ENCODE results near the gene FOXO1.

FOXO1 gene

DNA sequence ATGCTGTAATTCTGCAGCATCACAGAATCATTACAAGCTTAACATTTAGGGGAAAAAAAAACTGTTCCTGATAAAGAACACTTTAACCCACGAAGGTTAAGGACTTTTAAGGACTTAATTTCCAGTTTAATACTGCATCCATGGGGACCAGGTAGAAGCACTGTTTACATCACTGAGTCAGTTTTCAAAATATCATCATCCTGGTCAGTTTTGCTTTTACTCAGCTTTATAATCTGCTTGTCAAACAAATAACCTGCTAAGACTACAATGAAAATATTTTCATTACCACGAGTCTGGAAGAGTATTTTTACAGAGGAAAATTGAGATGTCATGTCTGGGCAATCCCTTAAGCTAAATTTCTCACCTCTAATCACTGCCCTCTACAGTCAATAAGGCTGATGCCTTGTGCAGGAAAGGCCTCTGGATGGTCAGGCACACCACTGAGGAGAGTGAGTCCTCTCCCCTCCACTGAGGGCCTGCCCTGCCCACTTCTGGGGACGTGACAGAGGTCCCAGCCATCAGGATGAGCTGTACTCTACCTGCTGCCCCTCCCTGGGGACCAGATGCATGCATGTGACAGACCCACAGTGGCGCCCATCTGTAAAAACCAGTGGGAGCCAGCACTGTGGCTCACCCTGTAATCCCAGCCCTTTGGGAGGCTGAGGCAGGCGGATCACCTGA is 31.0 kb downstream of the FOXO1 start:
- Histone ChIP-seq H3K4me3 (ENCODE audit: extremely low read depth, insufficient read depth, low read length, poor library complexity, severe bottlenecking) (no peak overlapping the region), H3K27ac (ENCODE audit: low read depth, low read length, severe bottlenecking) (no peak overlapping the region), H3K4me1 (ENCODE audit: control insufficient read depth, insufficient read depth, low read length, poor library complexity, severe bottlenecking) (peaks cover 16% of the 10 kb centered on the region), H3K9me3 (ENCODE audit: control insufficient read depth, low read length) (no peaks in the 10 kb centered on the region), H3K36me3 (ENCODE audit: control insufficient read depth, insufficient read depth, low read length) (peaks cover 7% of the 10 kb centered on the region)
- 80 to 88% methylated on average over 3 to 4 of the region's 5 CpGs for WGBS, 2 experiments (ENCODE audit: insufficient coverage in 2 of 2)

DNA sequence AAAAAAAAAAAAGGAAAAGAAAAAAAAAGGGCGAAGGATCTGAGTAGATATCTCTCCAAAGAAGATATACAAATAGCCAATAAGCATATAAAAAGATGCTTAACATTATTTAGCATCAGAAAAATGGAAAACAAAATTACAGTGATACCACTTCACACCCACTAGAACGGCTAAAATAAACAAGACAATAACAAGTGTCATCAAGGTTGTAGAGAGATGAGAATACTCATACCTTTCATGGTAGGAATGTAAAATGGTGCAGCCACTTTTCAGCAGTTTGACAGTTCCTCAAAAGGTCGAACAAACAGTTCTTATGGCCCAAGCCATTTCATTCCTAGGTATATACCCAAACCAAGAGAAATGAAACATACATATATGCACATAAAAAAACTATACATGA is 33.5 kb downstream of the FOXO1 start:
- no peak overlapping the region for H3K4me3 ChIP-seq (ENCODE audit: extremely low read depth, insufficient read depth, low read length, poor library complexity, severe bottlenecking)
- H3K27ac ChIP-seq (ENCODE audit: low read depth, low read length, severe bottlenecking), result no peak overlapping the region
- no CpG with 5 or more reads among the region's 3 CpGs for WGBS, 2 experiments (ENCODE audit: insufficient coverage in 2 of 2)
- H3K36me3 ChIP-seq (ENCODE audit: control insufficient read depth, insufficient read depth, low read length), result peaks cover 7% of the 10 kb centered on the region
- H3K4me1 ChIP-seq (ENCODE audit: control insufficient read depth, insufficient read depth, low read length, poor library complexity, severe bottlenecking), result peaks cover 6% of the 10 kb centered on the region
- no peaks in the 10 kb centered on the region for H3K9me3 ChIP-seq (ENCODE audit: control insufficient read depth, low read length)

DNA sequence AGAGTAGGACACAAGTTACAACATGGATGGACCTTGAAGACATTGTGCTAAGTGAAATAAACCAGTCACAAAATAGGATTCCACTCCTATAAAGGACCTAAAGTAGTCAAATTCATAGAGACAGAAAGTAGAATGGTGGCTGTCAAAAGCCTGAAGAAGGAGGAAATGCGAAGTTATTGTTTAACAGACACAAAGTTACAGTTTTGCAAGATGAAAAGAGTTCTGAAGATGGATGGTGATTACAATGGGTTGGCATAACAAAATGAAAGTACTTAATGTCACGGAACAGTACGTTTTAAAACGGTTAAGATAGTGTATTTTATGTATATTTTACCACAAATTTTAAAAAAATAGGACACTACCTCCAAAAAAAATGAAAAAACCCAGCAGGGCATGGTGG is 34.8 kb downstream of the FOXO1 start:
- Histone ChIP-seq H3K36me3 (ENCODE audit: control insufficient read depth, insufficient read depth, low read length) (peaks cover 7% of the 10 kb centered on the region), H3K4me1 (ENCODE audit: control insufficient read depth, insufficient read depth, low read length, poor library complexity, severe bottlenecking) (no peaks in the 10 kb centered on the region), H3K4me3 (ENCODE audit: extremely low read depth, insufficient read depth, low read length, poor library complexity, severe bottlenecking) (no peak overlapping the region), H3K9me3 (ENCODE audit: control insufficient read depth, low read length) (no peaks in the 10 kb centered on the region), H3K27ac (ENCODE audit: low read depth, low read length, severe bottlenecking) (no peak overlapping the region)
- WGBS, 2 experiments (ENCODE audit: insufficient coverage in 2 of 2), result 85 to 94% methylated on average over 1 of the region's 4 CpGs

DNA sequence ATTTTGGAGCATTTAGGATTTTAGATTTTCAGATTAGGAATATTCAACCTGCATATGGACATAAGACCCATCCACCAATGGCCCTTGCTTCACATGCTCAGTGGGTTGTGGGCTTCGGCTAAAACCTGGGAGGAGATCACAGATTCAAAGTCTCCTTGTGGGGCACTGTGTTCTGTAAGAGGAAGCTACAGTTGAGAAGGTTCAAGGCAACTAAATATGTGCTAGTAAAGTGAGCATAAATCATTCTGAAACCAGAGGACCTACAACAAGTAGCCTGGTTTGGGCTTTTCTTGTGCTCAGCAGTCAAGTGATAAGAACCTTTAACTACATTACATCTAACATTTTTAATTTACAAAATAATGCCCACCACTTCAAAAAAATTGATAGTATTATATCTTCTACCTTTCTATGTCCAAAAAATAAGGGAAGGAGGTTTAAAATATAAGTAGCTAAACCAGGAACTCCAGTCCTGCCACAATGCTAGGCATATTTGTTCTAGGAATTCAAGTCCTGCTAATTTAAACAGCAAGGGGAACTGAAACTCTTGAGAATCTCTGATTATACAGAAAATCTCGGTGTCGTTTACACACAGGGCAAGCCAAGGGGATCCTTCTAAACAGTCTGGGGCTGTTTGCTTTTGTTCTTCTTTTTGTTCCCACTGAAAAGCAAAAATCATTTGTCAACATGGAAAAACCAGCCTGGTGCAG is 36.6 kb downstream of the FOXO1 start:
- Histone ChIP-seq H3K4me3 (ENCODE audit: extremely low read depth, insufficient read depth, low read length, poor library complexity, severe bottlenecking) (no peak overlapping the region), H3K27ac (ENCODE audit: low read depth, low read length, severe bottlenecking) (peak overlapping the region; percentile 6), H3K4me1 (ENCODE audit: control insufficient read depth, insufficient read depth, low read length, poor library complexity, severe bottlenecking) (no peaks in the 10 kb centered on the region), H3K36me3 (ENCODE audit: control insufficient read depth, insufficient read depth, low read length) (peaks cover 7% of the 10 kb centered on the region), H3K9me3 (ENCODE audit: control insufficient read depth, low read length) (no peaks in the 10 kb centered on the region)
- WGBS, 2 experiments (ENCODE audit: insufficient coverage in 2 of 2), result 90 to 91% methylated on average over 3 of the region's 3 CpGs

DNA sequence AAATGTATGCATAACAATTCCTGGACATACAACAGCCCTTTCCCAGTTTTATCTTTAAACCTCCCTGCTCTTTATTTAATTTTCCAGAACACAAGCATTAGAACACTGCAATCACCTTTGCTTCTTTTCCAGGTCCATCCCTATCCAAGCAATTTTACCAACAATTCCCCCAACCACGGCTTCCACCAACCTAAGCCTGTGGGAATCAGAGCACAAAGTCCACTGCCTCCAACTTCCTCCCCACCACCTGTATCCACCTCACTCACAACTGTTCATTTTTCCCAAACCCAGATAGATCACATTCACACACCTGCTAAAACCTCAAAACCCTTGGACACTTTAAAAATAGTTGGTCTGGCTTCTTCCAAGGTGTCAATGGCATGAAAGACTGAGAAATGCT is 39.5 kb downstream of the FOXO1 start:
- Histone ChIP-seq H3K4me1 (ENCODE audit: control insufficient read depth, insufficient read depth, low read length, poor library complexity, severe bottlenecking) (peaks cover 5% of the 10 kb centered on the region), H3K27ac (ENCODE audit: low read depth, low read length, severe bottlenecking) (no peak overlapping the region), H3K9me3 (ENCODE audit: control insufficient read depth, low read length) (no peaks in the 10 kb centered on the region), H3K36me3 (ENCODE audit: control insufficient read depth, insufficient read depth, low read length) (peaks cover under 1% of the 10 kb centered on the region), H3K4me3 (ENCODE audit: extremely low read depth, insufficient read depth, low read length, poor library complexity, severe bottlenecking) (no peak overlapping the region)
- WGBS, 2 experiments (ENCODE audit: insufficient coverage in 2 of 2), result 95 to 100% methylated on average over 1 of the region's 1 CpG

DNA sequence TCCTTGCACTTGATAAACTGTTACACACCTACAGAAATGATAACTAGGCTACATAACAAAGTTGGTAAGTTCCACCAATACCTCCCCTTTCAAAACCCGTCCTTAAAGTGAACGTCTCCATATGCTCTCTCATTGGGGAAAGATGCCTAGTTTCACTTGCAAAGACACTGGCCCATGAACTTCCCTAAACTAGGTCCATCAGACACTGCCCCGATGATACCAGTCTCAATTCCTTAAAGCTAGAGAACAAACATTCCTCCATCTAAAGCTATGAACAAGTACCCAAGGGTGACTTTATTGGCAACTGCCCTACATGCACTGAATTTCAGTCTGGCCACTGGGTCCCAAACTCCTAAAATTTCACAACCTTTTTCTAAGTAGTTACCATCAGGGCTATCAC is 39.9 kb downstream of the FOXO1 start:
- Histone ChIP-seq H3K27ac (ENCODE audit: low read depth, low read length, severe bottlenecking) (no peak overlapping the region), H3K9me3 (ENCODE audit: control insufficient read depth, low read length) (no peaks in the 10 kb centered on the region), H3K36me3 (ENCODE audit: control insufficient read depth, insufficient read depth, low read length) (no peaks in the 10 kb centered on the region), H3K4me1 (ENCODE audit: control insufficient read depth, insufficient read depth, low read length, poor library complexity, severe bottlenecking) (peaks cover 5% of the 10 kb centered on the region), H3K4me3 (ENCODE audit: extremely low read depth, insufficient read depth, low read length, poor library complexity, severe bottlenecking) (no peak overlapping the region)
- WGBS, 2 experiments (ENCODE audit: insufficient coverage in 2 of 2), result 82 to 89% methylated on average over 3 of the region's 3 CpGs

DNA sequence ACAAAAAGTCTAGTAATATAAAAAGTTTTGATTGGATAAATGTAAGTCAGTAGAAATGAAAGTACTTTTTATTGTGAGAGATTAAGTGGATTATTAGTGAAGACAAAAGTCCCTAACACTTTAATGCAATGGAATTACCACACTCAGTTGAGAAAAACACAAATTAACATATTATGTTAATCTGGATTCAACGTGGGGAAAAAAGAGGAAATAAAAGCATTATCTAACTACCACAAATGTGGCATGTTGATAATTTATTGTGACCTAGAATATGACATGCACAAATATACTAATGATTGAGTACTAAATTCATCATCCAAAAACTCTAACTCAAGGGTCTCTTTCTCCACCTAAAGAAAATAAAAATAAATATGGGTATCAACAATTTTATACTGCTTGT is 41.5 kb downstream of the FOXO1 start:
- no CpG with 5 or more reads among the region's 1 CpG for WGBS, 2 experiments (ENCODE audit: insufficient coverage in 2 of 2)
- no peaks in the 10 kb centered on the region for H3K9me3 ChIP-seq (ENCODE audit: control insufficient read depth, low read length)
- H3K36me3 ChIP-seq (ENCODE audit: control insufficient read depth, insufficient read depth, low read length), result no peaks in the 10 kb centered on the region
- no peak overlapping the region for H3K4me3 ChIP-seq (ENCODE audit: extremely low read depth, insufficient read depth, low read length, poor library complexity, severe bottlenecking)
- peaks cover 5% of the 10 kb centered on the region for H3K4me1 ChIP-seq (ENCODE audit: control insufficient read depth, insufficient read depth, low read length, poor library complexity, severe bottlenecking)
- no peak overlapping the region for H3K27ac ChIP-seq (ENCODE audit: low read depth, low read length, severe bottlenecking)

DNA sequence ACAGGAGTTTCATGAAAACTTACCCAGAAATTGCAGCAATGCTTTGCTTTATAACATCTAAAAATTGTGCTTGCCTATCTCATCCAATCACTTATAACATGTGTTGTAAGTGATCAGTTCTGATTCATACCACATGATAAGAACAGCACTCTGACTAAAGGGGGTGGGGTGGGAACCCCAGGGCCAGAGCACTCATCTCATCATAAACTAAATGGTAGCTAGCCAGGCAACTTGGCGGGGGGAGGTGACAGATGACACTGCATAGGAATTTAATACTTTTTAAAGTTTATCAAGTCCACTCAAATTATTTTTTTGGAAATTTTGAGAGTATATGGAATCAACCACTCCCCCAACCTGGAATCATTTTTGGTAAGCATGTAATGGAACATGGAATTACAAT is 42.1 kb downstream of the FOXO1 start:
- Histone ChIP-seq H3K9me3 (ENCODE audit: control insufficient read depth, low read length) (no peaks in the 10 kb centered on the region), H3K4me1 (ENCODE audit: control insufficient read depth, insufficient read depth, low read length, poor library complexity, severe bottlenecking) (peaks cover 5% of the 10 kb centered on the region), H3K36me3 (ENCODE audit: control insufficient read depth, insufficient read depth, low read length) (no peaks in the 10 kb centered on the region), H3K4me3 (ENCODE audit: extremely low read depth, insufficient read depth, low read length, poor library complexity, severe bottlenecking) (no peak overlapping the region), H3K27ac (ENCODE audit: low read depth, low read length, severe bottlenecking) (no peak overlapping the region)
- no CpG with 5 or more reads among the region's 1 CpG for WGBS, 2 experiments (ENCODE audit: insufficient coverage in 2 of 2)

DNA sequence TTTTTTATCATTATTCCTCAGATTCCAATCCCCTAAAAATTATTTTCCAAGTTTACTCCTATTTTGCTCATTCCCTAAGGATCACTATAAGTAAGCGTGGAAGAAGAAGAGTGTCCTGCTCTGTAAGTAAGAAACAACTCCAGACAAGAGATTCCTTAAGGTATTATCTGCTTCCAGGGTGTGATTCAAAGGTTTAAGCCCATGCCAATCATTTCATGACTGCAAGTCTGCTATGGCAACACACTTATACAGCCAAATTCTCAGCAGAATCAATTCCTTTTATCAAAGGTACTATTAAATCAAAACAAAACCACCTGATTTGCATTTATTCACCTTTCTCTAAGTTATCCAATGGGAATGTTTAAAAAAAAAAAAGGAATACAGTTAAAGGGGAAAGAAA is 43.7 kb downstream of the FOXO1 start:
- H3K27ac ChIP-seq (ENCODE audit: low read depth, low read length, severe bottlenecking), result no peak overlapping the region
- H3K9me3 ChIP-seq (ENCODE audit: control insufficient read depth, low read length), result no peaks in the 10 kb centered on the region
- WGBS, 2 experiments (ENCODE audit: insufficient coverage in 2 of 2), result no CpG with 5 or more reads among the region's 1 CpG
- no peak overlapping the region for H3K4me3 ChIP-seq (ENCODE audit: extremely low read depth, insufficient read depth, low read length, poor library complexity, severe bottlenecking)
- no peaks in the 10 kb centered on the region for H3K36me3 ChIP-seq (ENCODE audit: control insufficient read depth, insufficient read depth, low read length)
- peaks cover 5% of the 10 kb centered on the region for H3K4me1 ChIP-seq (ENCODE audit: control insufficient read depth, insufficient read depth, low read length, poor library complexity, severe bottlenecking)

DNA sequence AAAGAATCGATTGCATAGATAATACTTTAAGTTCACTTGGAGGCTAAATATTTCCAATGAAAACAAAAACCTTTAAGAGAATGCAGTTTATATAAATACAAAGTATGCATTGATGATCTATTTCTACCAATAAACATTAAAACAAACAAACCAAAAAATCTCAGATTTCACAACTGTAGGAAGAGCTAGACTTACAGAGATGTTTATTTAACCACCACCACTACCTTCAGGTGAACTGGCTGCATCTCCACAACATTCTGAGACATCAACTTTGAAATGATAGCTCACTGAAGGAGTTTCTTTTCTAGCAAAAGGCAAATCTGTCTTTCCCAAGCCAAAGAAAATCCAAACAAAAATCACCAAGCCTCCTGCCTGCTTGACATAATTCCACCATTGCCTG is 44.2 kb downstream of the FOXO1 start:
- H3K4me1 ChIP-seq (ENCODE audit: control insufficient read depth, insufficient read depth, low read length, poor library complexity, severe bottlenecking), result peaks cover 5% of the 10 kb centered on the region
- no peaks in the 10 kb centered on the region for H3K36me3 ChIP-seq (ENCODE audit: control insufficient read depth, insufficient read depth, low read length)
- H3K4me3 ChIP-seq (ENCODE audit: extremely low read depth, insufficient read depth, low read length, poor library complexity, severe bottlenecking), result no peak overlapping the region
- H3K27ac ChIP-seq (ENCODE audit: low read depth, low read length, severe bottlenecking), result no peak overlapping the region
- H3K9me3 ChIP-seq (ENCODE audit: control insufficient read depth, low read length), result no peaks in the 10 kb centered on the region
- WGBS, 2 experiments (ENCODE audit: insufficient coverage in 2 of 2), result no CpG with 5 or more reads among the region's 1 CpG

DNA sequence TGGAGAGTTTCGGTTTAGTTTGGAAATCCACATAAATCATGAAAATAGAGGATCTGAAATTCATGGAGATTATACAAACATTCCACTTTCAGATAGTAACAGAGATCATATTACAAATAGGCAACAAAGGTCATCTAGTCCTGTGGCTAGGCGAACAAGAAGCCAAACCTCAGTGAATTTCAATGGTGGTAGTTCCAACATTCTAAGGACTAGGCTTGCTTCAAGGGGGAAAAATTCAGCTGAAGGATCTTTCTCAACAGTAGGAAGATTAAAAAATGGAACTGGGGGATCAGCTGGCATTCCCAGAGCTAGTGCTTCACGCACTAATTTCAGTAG is 47.0 kb downstream of the FOXO1 start:
- WGBS, 2 experiments (ENCODE audit: insufficient coverage in 2 of 2), result 100% methylated on average over 1 to 2 of the region's 3 CpGs
- H3K4me1 ChIP-seq (ENCODE audit: control insufficient read depth, insufficient read depth, low read length, poor library complexity, severe bottlenecking), result peaks cover 5% of the 10 kb centered on the region

More for the DNA sequence above, 47.0 kb downstream of the FOXO1 start:
- no peaks in the 10 kb centered on the region for H3K9me3 ChIP-seq (ENCODE audit: control insufficient read depth, low read length)
- H3K4me3 ChIP-seq (ENCODE audit: extremely low read depth, insufficient read depth, low read length, poor library complexity, severe bottlenecking), result no peak overlapping the region
- H3K36me3 ChIP-seq (ENCODE audit: control insufficient read depth, insufficient read depth, low read length), result no peaks in the 10 kb centered on the region
- H3K27ac ChIP-seq (ENCODE audit: low read depth, low read length, severe bottlenecking), result no peak overlapping the region

Data from mesodermal cell (in vitro differentiated cells).